Fibroblast of lung (primary cell): ENCODE results near the gene ARMH2. TPM values are rescaled to one million over a fixed set of nuclear protein-coding genes. Genes with fewer than 3 reads are reported as not detected.

Experiments
- DNase-seq, 2 donors: peaks; one replicate each; pipeline versions ENCODE4 v3.0.0 to v3.0.0-alpha.2; 2010; ENCODE audit warnings: low read depth in 2 of 2
- H2AFZ ChIP-seq: 2 replicates; pipeline ENCODE4 v1.5.1; 2012; ENCODE audit warnings: low read length, control low read depth, inconsistent platforms
- H3K27ac ChIP-seq: 2 replicates; pipeline ENCODE4 v1.5.1; 2011; ENCODE audit warnings: low read length, control low read depth; ENCODE audit not compliant: insufficient read depth
- H3K27me3 ChIP-seq: 2 replicates; pipeline ENCODE4 v1.5.1; 2011; ENCODE audit warnings: mild to moderate bottlenecking, low read length; ENCODE audit not compliant: control insufficient read depth, insufficient read depth
- H3K36me3 ChIP-seq: 2 replicates; pipeline ENCODE4 v1.5.1; 2011; ENCODE audit warnings: low read length; ENCODE audit not compliant: control insufficient read depth, insufficient read depth
- H3K4me1 ChIP-seq: 2 replicates; pipeline ENCODE4 v1.5.1; 2011; ENCODE audit warnings: low read length; ENCODE audit not compliant: control insufficient read depth, insufficient read depth; ENCODE audit errors: extremely low read depth
- H3K4me2 ChIP-seq: 2 replicates; pipeline ENCODE4 v1.5.1; 2011; ENCODE audit warnings: low read length, control low read depth; ENCODE audit not compliant: insufficient read depth; ENCODE audit errors: extremely low read depth
- H3K4me3 ChIP-seq, 4 experiments: fragments of 200-600 bp in 1 of 4; sonication (generic) in 1 of 4; replicated peaks in 1 of 4; 2 replicates each; pipeline ENCODE4 v1.5.1; 2011 to 2016; ENCODE audit warnings: low read length in 4 of 4, low read depth in 3 of 4, mild to moderate bottlenecking in 3 of 4, control low read depth in 2 of 4, inconsistent platforms in 1 of 4, mixed read lengths in 1 of 4; ENCODE audit not compliant: insufficient read depth in 1 of 4; ENCODE audit errors: control extremely low read depth in 1 of 4
- H3K79me2 ChIP-seq: 2 replicates; pipeline ENCODE4 v1.5.1; 2012; ENCODE audit warnings: mild to moderate bottlenecking, low read length, inconsistent platforms; ENCODE audit not compliant: control insufficient read depth, insufficient read depth
- H3K9ac ChIP-seq: 2 replicates; pipeline ENCODE4 v1.5.1; 2011; ENCODE audit warnings: mild to moderate bottlenecking, low read length, control low read depth; ENCODE audit not compliant: insufficient read depth
- H3K9me3 ChIP-seq: 2 replicates; pipeline ENCODE4 v1.5.1; 2012; ENCODE audit warnings: low read depth, low read length; ENCODE audit not compliant: control insufficient read depth, insufficient read depth
- H4K20me1 ChIP-seq: 2 replicates; pipeline ENCODE4 v1.5.1; 2011; ENCODE audit warnings: low read length; ENCODE audit not compliant: control insufficient read depth, insufficient read depth; ENCODE audit errors: extremely low read depth
- EZH2 ChIP-seq: IDR thresholded peaks from 2 replicates; pipeline ENCODE4 v1.5.1; 2012; ENCODE audit warnings: low read length, control low read depth, mild to moderate bottlenecking; ENCODE audit errors: missing control alignments
- polyA plus RNA-seq, 2 donors: library from polyadenylated mRNA; depleted of rRNA in 1 of 2; stranded (reverse) in 1 of 2; unstranded in 1 of 2; fragments of >200 nt; gene quantifications; 2 replicates each; pipeline ENCODE4 v1.2.1, GENCODE V29; 2011 to 2012; ENCODE audit warnings: missing spikeins in 1 of 2
- total RNA-seq: library from RNA; depleted of rRNA; stranded (reverse); fragments of >200 nt; gene quantifications from 2 replicates; pipeline ENCODE4 v1.2.1, GENCODE V29; 2014
- TF ChIP-seq, protein P1 (sequence below), 2 donors: IDR thresholded peaks in 1 of 2; conservative IDR thresholded peaks in 1 of 2; 1 replicate in 1 of 2; 2 replicates in 1 of 2; pipeline ENCODE4 v1.5.1; 2011 to 2012; ENCODE audit warnings: low read length in 2 of 2, control low read depth in 1 of 2, inconsistent platforms in 1 of 2, low read depth in 1 of 2, mild to moderate bottlenecking in 1 of 2

The ARMH2 gene
- total and polyA plus RNA-seq, 2 donors (not counting 1 experiment from before 2014, with no cell fraction given) = not detected

DNA sequence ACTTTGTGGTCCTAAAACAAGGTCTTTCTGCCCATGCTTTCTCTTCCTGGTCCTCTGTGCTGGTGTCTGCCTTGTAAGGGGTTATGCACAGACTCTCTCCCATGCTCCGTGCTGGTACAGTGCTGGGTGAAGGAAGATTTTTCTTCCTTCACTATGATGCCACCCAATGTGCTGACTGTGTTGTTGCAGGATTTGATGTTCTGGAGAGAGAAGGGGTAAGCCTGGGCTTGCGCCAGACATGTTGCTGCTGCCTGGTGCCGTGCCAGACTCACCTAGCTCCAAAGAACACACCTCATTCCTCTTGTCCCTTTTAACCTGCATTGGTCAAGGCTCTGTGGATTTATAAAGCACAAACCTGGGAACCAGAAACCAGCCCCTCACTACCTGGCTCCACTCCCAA is 28.4 kb upstream of the ARMH2 start:
- H3K79me2 ChIP-seq = no peaks in the 10 kb centered on the region
- no peak for DNase-seq
- no peak overlapping the region for H3K9ac ChIP-seq
- no peaks in the 10 kb centered on the region for H3K36me3 ChIP-seq
- TF ChIP-seq EZH2 = no peak
- TF ChIP-seq, protein P1, sequence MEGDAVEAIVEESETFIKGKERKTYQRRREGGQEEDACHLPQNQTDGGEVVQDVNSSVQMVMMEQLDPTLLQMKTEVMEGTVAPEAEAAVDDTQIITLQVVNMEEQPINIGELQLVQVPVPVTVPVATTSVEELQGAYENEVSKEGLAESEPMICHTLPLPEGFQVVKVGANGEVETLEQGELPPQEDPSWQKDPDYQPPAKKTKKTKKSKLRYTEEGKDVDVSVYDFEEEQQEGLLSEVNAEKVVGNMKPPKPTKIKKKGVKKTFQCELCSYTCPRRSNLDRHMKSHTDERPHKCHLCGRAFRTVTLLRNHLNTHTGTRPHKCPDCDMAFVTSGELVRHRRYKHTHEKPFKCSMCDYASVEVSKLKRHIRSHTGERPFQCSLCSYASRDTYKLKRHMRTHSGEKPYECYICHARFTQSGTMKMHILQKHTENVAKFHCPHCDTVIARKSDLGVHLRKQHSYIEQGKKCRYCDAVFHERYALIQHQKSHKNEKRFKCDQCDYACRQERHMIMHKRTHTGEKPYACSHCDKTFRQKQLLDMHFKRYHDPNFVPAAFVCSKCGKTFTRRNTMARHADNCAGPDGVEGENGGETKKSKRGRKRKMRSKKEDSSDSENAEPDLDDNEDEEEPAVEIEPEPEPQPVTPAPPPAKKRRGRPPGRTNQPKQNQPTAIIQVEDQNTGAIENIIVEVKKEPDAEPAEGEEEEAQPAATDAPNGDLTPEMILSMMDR (conservative IDR thresholded peaks at IDR 0.05 in 1 of 2, IDR thresholded peaks at IDR 0.05 in 1 of 2; ENCODE audit: low read depth in 1 of 2, low read length in 2 of 2) = no peak
- H3K27ac ChIP-seq = no peak overlapping the region
- H4K20me1 ChIP-seq = no peaks in the 10 kb centered on the region
- no peak overlapping the region for H3K4me2 ChIP-seq
- no peaks in the 10 kb centered on the region for H3K4me1 ChIP-seq
- H3K27me3 ChIP-seq = no peaks in the 10 kb centered on the region
- H3K9me3 ChIP-seq = no peaks in the 10 kb centered on the region
- no peak overlapping the region for H2AFZ ChIP-seq
- H3K4me3 ChIP-seq = no peak overlapping the region

DNA sequence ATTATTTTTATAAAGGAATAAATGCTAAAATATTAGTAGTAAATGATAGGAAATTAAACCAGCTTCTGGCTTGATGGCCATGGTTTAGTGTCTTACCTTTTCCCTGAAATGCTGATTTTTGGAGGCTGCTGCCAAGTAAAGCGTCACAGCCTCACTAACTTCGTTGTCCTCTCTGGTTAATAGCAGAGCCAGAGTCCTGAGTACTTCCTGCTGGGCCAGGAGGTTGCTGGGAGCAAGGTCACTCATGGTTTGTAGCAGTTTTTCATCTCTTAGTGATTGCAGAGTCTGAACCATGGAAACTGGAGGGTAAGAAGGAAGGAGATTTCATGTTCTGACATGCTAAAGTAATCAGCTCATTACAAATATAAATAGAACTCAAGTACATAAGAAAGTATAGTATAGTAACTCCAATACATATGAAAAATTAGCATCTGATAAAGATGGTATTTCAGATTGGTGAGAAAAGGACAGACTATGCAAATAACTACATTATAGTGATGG is 26.5 kb upstream of the ARMH2 start:
- H3K4me3 ChIP-seq = no peak overlapping the region
- TF ChIP-seq, protein P1 (conservative IDR thresholded peaks at IDR 0.05 in 1 of 2, IDR thresholded peaks at IDR 0.05 in 1 of 2; ENCODE audit: low read depth in 1 of 2, low read length in 2 of 2) = no peak
- no peak for TF ChIP-seq EZH2
- H3K9ac ChIP-seq = no peak overlapping the region
- H3K4me1 ChIP-seq = no peaks in the 10 kb centered on the region
- no peaks in the 10 kb centered on the region for H3K27me3 ChIP-seq
- H3K27ac ChIP-seq = no peak overlapping the region
- H3K36me3 ChIP-seq = no peaks in the 10 kb centered on the region
- no peak overlapping the region for H2AFZ ChIP-seq
- no peaks in the 10 kb centered on the region for H3K79me2 ChIP-seq
- H3K9me3 ChIP-seq = no peaks in the 10 kb centered on the region
- no peak for DNase-seq
- H3K4me2 ChIP-seq = no peak overlapping the region
- H4K20me1 ChIP-seq = no peaks in the 10 kb centered on the region

DNA sequence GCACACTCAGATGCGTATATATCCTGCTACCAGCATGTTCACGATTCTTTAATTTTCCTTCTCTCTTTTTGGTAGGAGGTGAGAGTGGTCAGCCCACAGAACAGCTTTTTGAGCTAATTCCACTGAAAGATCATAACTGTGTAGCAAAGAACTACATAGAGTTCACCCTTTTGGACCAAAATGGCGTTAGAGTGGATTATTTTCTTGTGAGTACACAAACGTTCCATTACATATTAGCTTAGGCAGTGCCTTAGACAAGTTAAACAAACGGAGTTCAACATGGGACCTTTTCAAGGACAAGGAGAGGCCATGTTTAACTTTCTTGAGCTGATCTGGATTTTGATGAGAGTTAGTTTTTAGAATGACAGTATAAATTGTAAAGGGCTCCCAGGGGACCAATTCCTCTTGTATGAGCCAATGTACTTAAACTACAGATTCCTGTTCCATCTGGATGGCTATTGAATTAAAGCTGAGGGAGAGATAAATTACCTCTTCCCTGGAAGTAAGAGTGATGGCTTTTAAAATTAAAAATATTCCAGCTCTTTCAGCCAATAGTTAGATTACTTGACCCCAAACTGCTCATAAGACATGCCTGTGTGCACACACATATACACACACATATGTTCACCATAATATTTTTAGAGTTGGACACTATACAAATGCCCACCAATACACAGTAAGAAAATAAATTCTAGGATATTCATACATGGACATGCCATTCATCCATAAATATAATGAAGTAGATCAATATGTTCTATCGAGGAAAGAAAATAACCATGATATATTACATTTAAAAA is 25.6 kb upstream of the ARMH2 start:
- H3K36me3 ChIP-seq = no peaks in the 10 kb centered on the region
- TF ChIP-seq, protein P1 (conservative IDR thresholded peaks at IDR 0.05 in 1 of 2, IDR thresholded peaks at IDR 0.05 in 1 of 2; ENCODE audit: low read depth in 1 of 2, low read length in 2 of 2) = no peak
- no peak for TF ChIP-seq EZH2
- H3K9ac ChIP-seq = no peak overlapping the region
- no peak overlapping the region for H3K4me2 ChIP-seq
- H3K9me3 ChIP-seq = no peaks in the 10 kb centered on the region
- H3K27me3 ChIP-seq = no peaks in the 10 kb centered on the region
- H4K20me1 ChIP-seq = no peaks in the 10 kb centered on the region
- H3K4me1 ChIP-seq = no peaks in the 10 kb centered on the region
- no peak overlapping the region for H3K27ac ChIP-seq
- no peak overlapping the region for H2AFZ ChIP-seq
- no peaks in the 10 kb centered on the region for H3K79me2 ChIP-seq
- no peak for DNase-seq
- H3K4me3 ChIP-seq = no peak overlapping the region
